IPS-15b (cell line): ENCODE data around the gene HELT.
A peak's percentile ranks its signal among the peaks of the same experiment; 100 is the strongest.

Source experiments
- H3K27me3 ChIP-seq: one replicate; pipeline ENCODE4 v1.6.1; 2013; ENCODE audit warnings: low read length; ENCODE audit not compliant: control insufficient read depth, insufficient read depth
- H3K36me3 ChIP-seq: one replicate; pipeline ENCODE4 v1.6.1; 2013; ENCODE audit warnings: low read length; ENCODE audit not compliant: control insufficient read depth, insufficient read depth
- H3K4me1 ChIP-seq: one replicate; pipeline ENCODE4 v1.6.1; 2013; ENCODE audit warnings: mild to moderate bottlenecking, low read length; ENCODE audit not compliant: control insufficient read depth, insufficient read depth
- H3K4me3 ChIP-seq: one replicate; pipeline ENCODE4 v1.5.1; 2013; ENCODE audit warnings: low read depth, low read length
- H3K9ac ChIP-seq: one replicate; pipeline ENCODE4 v1.6.1; 2013; ENCODE audit warnings: low read depth, mild to moderate bottlenecking, low read length
- H3K9me3 ChIP-seq: one replicate; pipeline ENCODE4 v1.6.1; 2013; ENCODE audit warnings: mild to moderate bottlenecking, low read length; ENCODE audit not compliant: control insufficient read depth, insufficient read depth

HELT gene

GRCh38 chr4:185005219-185005819, 13.0 kb upstream of the HELT start:
- Histone ChIP-seq H3K4me3 (peak overlapping the region; percentile 60), H3K9ac (no peak overlapping the region), H3K4me1 (no peaks in the 10 kb centered on the region), H3K27me3 (peaks cover 62% of the 10 kb centered on the region), H3K36me3 (no peaks in the 10 kb centered on the region), H3K9me3 (no peaks in the 10 kb centered on the region)

- no peaks in the 10 kb centered on the region for H3K36me3 ChIP-seq
- peaks cover 88% of the 10 kb centered on the region for H3K27me3 ChIP-seq
- H3K9me3 ChIP-seq: no peaks in the 10 kb centered on the region
- H3K4me3 ChIP-seq: no peak overlapping the region
- peaks cover 10% of the 10 kb centered on the region for H3K4me1 ChIP-seq
- no peak overlapping the region for H3K9ac ChIP-seq
These were observed 6.9 kb upstream of the HELT start for GRCh38 chr4:185011408-185011807.

GRCh38 chr4:185013417-185014125, 4.7 kb upstream of the HELT start:
- Histone ChIP-seq H3K9ac (no peak overlapping the region), H3K4me3 (peak overlapping the region; percentile 11), H3K36me3 (no peaks in the 10 kb centered on the region), H3K27me3 (peaks cover 99% of the 10 kb centered on the region), H3K4me1 (peaks cover 15% of the 10 kb centered on the region), H3K9me3 (no peaks in the 10 kb centered on the region)

GRCh38 chr4:185015108-185015507, 3.2 kb upstream of the HELT start:
- H3K4me1 ChIP-seq: peaks cover 15% of the 10 kb centered on the region
- no peaks in the 10 kb centered on the region for H3K36me3 ChIP-seq
- peaks cover 100% of the 10 kb centered on the region for H3K27me3 ChIP-seq
- peak overlapping the region; percentile 13 for H3K4me3 ChIP-seq
- H3K9ac ChIP-seq: no peak overlapping the region
- no peaks in the 10 kb centered on the region for H3K9me3 ChIP-seq

GRCh38 chr4:185016101-185016940, 2.0 kb upstream of the HELT start:
- H3K9me3 ChIP-seq: no peaks in the 10 kb centered on the region
- no peak overlapping the region for H3K9ac ChIP-seq
- H3K36me3 ChIP-seq: no peaks in the 10 kb centered on the region
- peak overlapping the region; percentile 42 for H3K4me3 ChIP-seq
- H3K27me3 ChIP-seq: peaks cover 100% of the 10 kb centered on the region
- H3K4me1 ChIP-seq: peaks cover 15% of the 10 kb centered on the region

- Histone ChIP-seq H3K9me3 (no peaks in the 10 kb centered on the region), H3K36me3 (no peaks in the 10 kb centered on the region), H3K4me3 (peak overlapping the region; percentile 42), H3K4me1 (peaks cover 22% of the 10 kb centered on the region), H3K9ac (no peak overlapping the region), H3K27me3 (peaks cover 100% of the 10 kb centered on the region)
These were observed 1.1 kb upstream of the HELT start for GRCh38 chr4:185016946-185017758.

GRCh38 chr4:185018834-185019455, 655 bp downstream of the HELT start:
- peak overlapping the region; percentile 58 for H3K4me3 ChIP-seq
- peaks cover 14% of the 10 kb centered on the region for H3K4me1 ChIP-seq
- H3K36me3 ChIP-seq: no peaks in the 10 kb centered on the region
- no peak overlapping the region for H3K9ac ChIP-seq
- peaks cover 100% of the 10 kb centered on the region for H3K27me3 ChIP-seq
- no peaks in the 10 kb centered on the region for H3K9me3 ChIP-seq

- peaks cover 100% of the 10 kb centered on the region for H3K27me3 ChIP-seq
- peak overlapping the region; percentile 58 for H3K4me3 ChIP-seq
- peaks cover 12% of the 10 kb centered on the region for H3K4me1 ChIP-seq
- H3K9ac ChIP-seq: no peak overlapping the region
- no peaks in the 10 kb centered on the region for H3K36me3 ChIP-seq
- no peaks in the 10 kb centered on the region for H3K9me3 ChIP-seq
These were observed 1.4 kb downstream of the HELT start for GRCh38 chr4:185019456-185020292.

GRCh38 chr4:185020293-185020808, 2.1 kb downstream of the HELT start:
- Histone ChIP-seq H3K4me1 (peaks cover 12% of the 10 kb centered on the region), H3K27me3 (peaks cover 100% of the 10 kb centered on the region), H3K9me3 (no peaks in the 10 kb centered on the region), H3K4me3 (peak overlapping the region; percentile 58), H3K36me3 (no peaks in the 10 kb centered on the region), H3K9ac (no peak overlapping the region)
